ENCODE measurements around the gene FOXP1.

The FOXP1 gene

GRCh38 chr3:71369701-71370391, 213.7 kb downstream of the FOXP1 start:
- POLR2A ChIA-PET = no interaction called here
- CTCF ChIA-PET = interaction anchor here (1.3 kb wide), 1 partner anchor 20 kb away, joined by 3 read pairs; no protein-coding TSS in a partner anchor
- TF ChIP-seq, protein P1, sequence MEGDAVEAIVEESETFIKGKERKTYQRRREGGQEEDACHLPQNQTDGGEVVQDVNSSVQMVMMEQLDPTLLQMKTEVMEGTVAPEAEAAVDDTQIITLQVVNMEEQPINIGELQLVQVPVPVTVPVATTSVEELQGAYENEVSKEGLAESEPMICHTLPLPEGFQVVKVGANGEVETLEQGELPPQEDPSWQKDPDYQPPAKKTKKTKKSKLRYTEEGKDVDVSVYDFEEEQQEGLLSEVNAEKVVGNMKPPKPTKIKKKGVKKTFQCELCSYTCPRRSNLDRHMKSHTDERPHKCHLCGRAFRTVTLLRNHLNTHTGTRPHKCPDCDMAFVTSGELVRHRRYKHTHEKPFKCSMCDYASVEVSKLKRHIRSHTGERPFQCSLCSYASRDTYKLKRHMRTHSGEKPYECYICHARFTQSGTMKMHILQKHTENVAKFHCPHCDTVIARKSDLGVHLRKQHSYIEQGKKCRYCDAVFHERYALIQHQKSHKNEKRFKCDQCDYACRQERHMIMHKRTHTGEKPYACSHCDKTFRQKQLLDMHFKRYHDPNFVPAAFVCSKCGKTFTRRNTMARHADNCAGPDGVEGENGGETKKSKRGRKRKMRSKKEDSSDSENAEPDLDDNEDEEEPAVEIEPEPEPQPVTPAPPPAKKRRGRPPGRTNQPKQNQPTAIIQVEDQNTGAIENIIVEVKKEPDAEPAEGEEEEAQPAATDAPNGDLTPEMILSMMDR (IDR thresholded peaks at IDR 0.05; ENCODE audit: control extremely low read depth, extremely low read depth, low read depth, missing control alignments) = no peak
- no peak for DNase-seq (ENCODE audit: extremely low spot score)

DNA sequence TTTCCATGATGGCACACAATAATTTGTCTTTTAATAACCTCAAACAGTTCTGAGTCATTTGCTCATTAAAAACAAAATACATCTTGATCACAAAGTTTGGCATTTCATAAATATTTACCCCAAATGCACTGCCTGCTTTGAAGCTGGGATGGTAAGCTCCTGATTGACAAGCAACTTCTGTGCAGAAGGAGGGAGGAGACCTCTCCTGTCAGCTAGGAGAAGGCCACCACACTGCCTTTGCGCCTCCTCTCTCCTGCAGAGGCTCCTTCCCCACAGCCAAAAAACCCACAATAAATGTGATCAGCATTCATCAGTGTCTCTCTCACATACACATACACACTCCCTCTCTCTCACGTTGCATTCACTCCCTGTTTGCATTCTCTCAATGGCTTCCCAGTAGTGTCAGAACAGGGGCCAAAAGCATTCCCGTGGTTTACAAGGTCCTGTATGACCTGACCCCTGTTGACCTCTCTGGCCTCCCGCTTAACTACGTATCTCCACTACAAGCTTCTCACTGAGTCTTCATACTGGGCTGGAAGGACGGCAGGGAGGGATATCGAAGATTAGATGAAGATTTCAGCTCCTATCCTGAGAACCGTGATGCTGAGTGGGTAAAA, 216.4 kb downstream of the FOXP1 start:
- ChIA-PET CTCF (no interaction called here), POLR2A (no interaction called here)
- no peak for DNase-seq (ENCODE audit: extremely low spot score)
- TF ChIP-seq, protein P1 (IDR thresholded peaks at IDR 0.05; ENCODE audit: control extremely low read depth, extremely low read depth, low read depth, missing control alignments) = no peak

GRCh38 chr3:71361334-71361890, 222.1 kb downstream of the FOXP1 start:
- CTCF ChIA-PET = interaction anchor here (0.9 kb wide), 1 partner anchor 11 kb away, joined by 3 read pairs; no protein-coding TSS in a partner anchor

DNA sequence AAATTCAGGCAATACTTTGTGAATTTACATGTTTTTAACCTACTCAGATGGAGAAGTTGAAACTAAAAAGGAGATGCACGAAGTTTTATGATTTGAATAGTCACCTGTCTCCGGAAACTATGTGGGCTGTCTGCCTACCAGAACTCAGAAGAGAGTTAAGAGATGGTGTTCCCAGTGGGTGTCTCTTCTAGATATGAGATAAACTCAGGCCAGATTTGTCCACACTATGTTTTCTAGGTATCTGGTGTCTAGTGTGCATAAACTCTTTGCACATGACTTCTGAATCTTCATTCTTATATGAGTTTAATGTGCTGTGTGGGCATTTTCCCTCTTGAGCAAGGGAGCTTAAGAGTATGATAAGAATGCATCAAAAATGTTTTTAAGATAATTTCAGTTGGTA, 222.8 kb downstream of the FOXP1 start:
- DNase-seq (ENCODE audit: extremely low spot score) = peak; percentile 28
- ChIA-PET CTCF (interaction anchor here (0.9 to 1.3 kb wide), 2 partner anchors 10 to 173 kb away, joined by 3 read pairs; no protein-coding TSS in a partner anchor), POLR2A (no interaction called here)
- TF ChIP-seq, protein P1 (IDR thresholded peaks at IDR 0.05; ENCODE audit: control extremely low read depth, extremely low read depth, low read depth, missing control alignments) = no peak

More at GRCh38 chr3:71361334-71361890, 222.1 kb downstream of the FOXP1 start:
- no peak for DNase-seq (ENCODE audit: extremely low spot score)
- POLR2A ChIA-PET = no interaction called here
- TF ChIP-seq, protein P1 (IDR thresholded peaks at IDR 0.05; ENCODE audit: control extremely low read depth, extremely low read depth, low read depth, missing control alignments) = no peak

DNA sequence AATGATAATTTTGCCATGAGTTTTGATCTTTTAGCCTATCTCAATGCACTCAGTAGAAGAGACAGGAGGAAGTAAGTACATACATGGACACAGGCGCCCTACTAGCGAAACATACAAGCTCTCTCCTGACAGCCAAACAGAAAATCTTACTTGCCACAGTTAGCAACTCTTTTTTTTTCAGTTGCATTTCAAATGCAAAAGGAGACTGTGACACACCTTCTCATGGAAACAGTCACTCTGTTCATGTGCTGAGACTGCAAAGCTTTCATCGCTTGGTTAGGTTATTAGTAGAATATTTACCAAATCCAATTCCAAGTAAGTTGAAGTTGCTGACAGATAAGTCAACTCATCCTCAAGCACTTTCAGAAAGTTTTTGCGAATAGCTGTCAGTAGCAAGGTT, 223.3 kb downstream of the FOXP1 start:
- no peak for DNase-seq (ENCODE audit: extremely low spot score)
- POLR2A ChIA-PET = no interaction called here
- CTCF ChIA-PET = interaction anchor here (1.3 kb wide), 1 partner anchor 173 kb away, joined by 3 read pairs; no protein-coding TSS in a partner anchor
- TF ChIP-seq, protein P1 (IDR thresholded peaks at IDR 0.05; ENCODE audit: control extremely low read depth, extremely low read depth, low read depth, missing control alignments) = no peak

DNA sequence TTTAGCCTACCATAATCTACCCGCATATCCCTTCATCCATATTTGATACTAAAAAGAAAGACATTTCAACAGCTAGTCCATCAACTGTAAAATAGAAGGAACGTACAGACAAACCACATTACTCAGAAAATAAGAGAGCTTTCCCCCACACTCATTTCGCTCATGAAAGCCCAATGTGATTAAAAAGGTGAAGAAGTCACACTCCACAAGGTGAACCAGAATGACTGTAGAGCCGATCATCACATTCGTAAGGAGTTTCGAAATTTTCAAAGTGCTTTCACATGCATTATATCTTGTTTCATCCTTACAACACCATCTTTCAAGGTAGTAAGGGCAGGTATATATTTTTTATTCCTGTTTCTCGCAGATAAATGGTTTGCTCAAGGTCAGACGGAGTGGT, 225.3 kb downstream of the FOXP1 start:
- ChIA-PET CTCF (no interaction called here), POLR2A (no interaction called here)
- TF ChIP-seq, protein P1 (IDR thresholded peaks at IDR 0.05; ENCODE audit: control extremely low read depth, extremely low read depth, low read depth, missing control alignments) = no peak
- DNase-seq (ENCODE audit: extremely low spot score) = no peak

Measured in GM10248 (cell line).